CD4-positive, alpha-beta memory T cell (primary cell): ENCODE data around the gene COL23A1. TPM values are rescaled to one million over a fixed set of nuclear protein-coding genes. Genes with fewer than 3 reads are reported as not detected.
A peak's percentile ranks its signal among the peaks of the same experiment; 100 is the strongest.

Source experiments
- CTCF ChIA-PET: fragments of 350-600 bp; sonication (Branson Sonifier 250); formaldehyde crosslinking; loops from one replicate; lab custom pipeline; 2021; ENCODE audit warnings: inconsistent platforms; ENCODE audit not compliant: partially characterized antibody; lab: Charles Lee
- POLR2A ChIA-PET: fragments of 350-600 bp; sonication (Branson Sonifier 250); formaldehyde crosslinking; loops from one replicate; lab custom pipeline; 2021; ENCODE audit not compliant: partially characterized antibody; lab: Charles Lee
- DNase-seq, 5 donors: peaks; one replicate each; pipeline versions ENCODE4 v3.0.0 to v3.0.0-alpha.2; 2020 to 2022; ENCODE audit warnings: mixed read lengths in 1 of 5
- H3K27ac ChIP-seq: one replicate; pipeline ENCODE4 v1.7.0; 2013; ENCODE audit warnings: low read depth, low read length
- H3K27me3 ChIP-seq: 2 replicates; pipeline ENCODE4 v1.7.0; 2013; ENCODE audit warnings: mild to moderate bottlenecking, low read length, moderate library complexity; ENCODE audit not compliant: insufficient read depth
- H3K36me3 ChIP-seq: 2 replicates; pipeline ENCODE4 v1.7.0; 2013; ENCODE audit warnings: mild to moderate bottlenecking, low read length, moderate library complexity; ENCODE audit not compliant: insufficient read depth
- H3K4me1 ChIP-seq: 2 replicates; pipeline ENCODE4 v1.7.0; 2013; ENCODE audit warnings: mild to moderate bottlenecking, low read length, moderate library complexity; ENCODE audit not compliant: insufficient read depth
- H3K4me3 ChIP-seq, 2 donors: one replicate each; pipeline ENCODE4 v1.7.0; 2013; ENCODE audit warnings: low read length in 2 of 2, mild to moderate bottlenecking in 1 of 2
- H3K9me3 ChIP-seq, 2 donors: one replicate each; pipeline ENCODE4 v1.7.0; 2013; ENCODE audit warnings: low read length in 2 of 2, control low read depth in 1 of 2; ENCODE audit not compliant: control insufficient read depth in 1 of 2
- H3K27ac Mint-ChIP-seq, 7 donors: one replicate each; pipeline ENCODE4 v1.8.0; 2020 to 2021; ENCODE audit warnings: mixed read lengths in 7 of 7, mild to moderate bottlenecking in 6 of 7, inconsistent platforms in 3 of 7, moderate library complexity in 3 of 7
- H3K27me3 Mint-ChIP-seq, 2 donors: one replicate each; pipeline ENCODE4 v1.8.0; 2020 to 2021; ENCODE audit warnings: mixed read lengths in 2 of 2
- H3K36me3 Mint-ChIP-seq, 2 donors: one replicate each; pipeline ENCODE4 v1.8.0; 2020 to 2021; ENCODE audit warnings: mixed read lengths in 2 of 2, inconsistent platforms in 1 of 2, mild to moderate bottlenecking in 1 of 2
- H3K4me1 Mint-ChIP-seq, 4 donors: one replicate each; pipeline ENCODE4 v1.8.0; 2020 to 2021; ENCODE audit warnings: mixed read lengths in 4 of 4, mild to moderate bottlenecking in 1 of 4
- H3K4me3 Mint-ChIP-seq, 8 donors: one replicate each; pipeline ENCODE4 v1.8.0; 2020 to 2021; ENCODE audit warnings: mixed read lengths in 8 of 8, mild to moderate bottlenecking in 7 of 8, moderate library complexity in 6 of 8, inconsistent platforms in 3 of 8
- H3K9me3 Mint-ChIP-seq, 8 donors: one replicate each; pipeline ENCODE4 v1.8.0; 2020 to 2021; ENCODE audit warnings: mixed read lengths in 8 of 8, mild to moderate bottlenecking in 5 of 8, inconsistent platforms in 3 of 8, moderate library complexity in 1 of 8
- intact Hi-C: fragments of 100-400 bp; cut with micrococcal nuclease; formaldehyde crosslinking; loops from one replicate; pipeline ENCODE4 v1.15.1; 2023
- polyA plus RNA-seq, 2 donors: library from polyadenylated mRNA; unstranded; fragments of 300-500 nt; fragmentation: Illumina TruSeq; gene quantifications; one replicate each; pipeline ENCODE4 v1.2.3, GENCODE V29; 2021
- total RNA-seq, 2 experiments: library from RNA; stranded (reverse); gene quantifications; one replicate each; pipeline ENCODE4 v1.2.3, GENCODE V29; 2021

COL23A1 gene
- total and polyA plus RNA-seq, 4 experiments from 2014 or later = 0.17 to 0.25 TPM; not detected in 2

- CTCF ChIA-PET = no interaction called here
- H3K27ac ChIP-seq = no peak overlapping the region
- H3K27me3 ChIP-seq = no peaks in the 10 kb centered on the region
Observed at GRCh38 chr5:178308541-178309092, 281.6 kb downstream of the COL23A1 start.

GRCh38 chr5:178307267-178308045, 282.7 kb downstream of the COL23A1 start:
- H3K36me3 ChIP-seq = no peaks in the 10 kb centered on the region
- ChIA-PET POLR2A (no interaction called here), CTCF (no interaction called here)
- no peak overlapping the region for H3K4me3 ChIP-seq
- intact Hi-C loops = no loop called here
- peaks cover 5 to 14% of the 10 kb centered on the region in 2 donors for H3K27me3 Mint-ChIP-seq
- DNase-seq = no peak
- no peaks in the 10 kb centered on the region for H3K9me3 Mint-ChIP-seq
- H3K36me3 Mint-ChIP-seq = no peaks in the 10 kb centered on the region
- no peaks in the 10 kb centered on the region for H3K9me3 ChIP-seq
- no peaks in the 10 kb centered on the region for H3K27me3 ChIP-seq
- H3K4me1 Mint-ChIP-seq = peaks cover 0 to 1% (median 0%) of the 10 kb centered on the region in 4 donors
- no peaks in the 10 kb centered on the region for H3K4me1 ChIP-seq
- H3K27ac ChIP-seq = no peak overlapping the region
- H3K4me3 Mint-ChIP-seq = no peak overlapping the region
- no peak overlapping the region for H3K27ac Mint-ChIP-seq

More at GRCh38 chr5:178308541-178309092, 281.6 kb downstream of the COL23A1 start:
- POLR2A ChIA-PET = no interaction called here
- Mint-ChIP-seq H3K27me3 (peaks cover 11 to 15% of the 10 kb centered on the region in 2 donors), H3K4me1 (peaks cover 0 to 1% (median 0%) of the 10 kb centered on the region in 4 donors), H3K36me3 (no peaks in the 10 kb centered on the region), H3K4me3 (no peak overlapping the region), H3K9me3 (no peaks in the 10 kb centered on the region), H3K27ac (no peak overlapping the region)
- no peaks in the 10 kb centered on the region for H3K36me3 ChIP-seq
- no peak for DNase-seq
- no peaks in the 10 kb centered on the region for H3K4me1 ChIP-seq
- H3K4me3 ChIP-seq = no peak overlapping the region
- intact Hi-C loops = no loop called here
- no peaks in the 10 kb centered on the region for H3K9me3 ChIP-seq

- Mint-ChIP-seq H3K36me3 (no peaks in the 10 kb centered on the region), H3K9me3 (peaks cover 0 to under 1% (median 0%) of the 10 kb centered on the region in 8 donors), H3K4me3 (no peak overlapping the region), H3K4me1 (peaks cover 0 to 1% (median 0%) of the 10 kb centered on the region in 4 donors), H3K27ac (no peak overlapping the region), H3K27me3 (peaks cover 5 to 14% of the 10 kb centered on the region in 2 donors)
- Histone ChIP-seq H3K36me3 (no peaks in the 10 kb centered on the region), H3K9me3 (no peaks in the 10 kb centered on the region), H3K27me3 (no peaks in the 10 kb centered on the region), H3K4me3 (no peak overlapping the region), H3K27ac (no peak overlapping the region), H3K4me1 (no peaks in the 10 kb centered on the region)
- no peak for DNase-seq
- ChIA-PET CTCF (no interaction called here), POLR2A (no interaction called here)
- intact Hi-C loops = no loop called here
Observed at GRCh38 chr5:178306430-178307225, 283.6 kb downstream of the COL23A1 start.

DNA sequence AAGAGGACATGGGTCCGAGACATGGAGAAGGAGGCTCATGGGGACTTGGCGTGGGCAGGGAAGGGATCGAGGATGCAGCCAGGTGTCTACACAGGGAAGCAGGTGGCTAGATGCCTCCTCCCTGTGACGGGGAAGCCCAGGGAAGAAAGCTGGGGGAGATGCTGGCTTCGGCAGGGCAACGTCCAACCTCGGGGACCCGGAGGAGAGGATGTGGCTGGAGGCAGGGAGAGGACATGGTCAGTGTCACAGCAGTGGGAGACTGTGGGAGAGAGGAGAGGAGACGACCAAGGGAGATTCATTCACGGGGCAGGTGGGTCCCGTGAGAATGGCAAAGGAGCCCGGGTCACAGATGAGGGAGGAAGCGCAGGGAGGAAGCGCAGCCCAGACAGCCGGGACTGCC, 284.4 kb downstream of the COL23A1 start:
- H3K27ac Mint-ChIP-seq = peak overlapping the region in 1 of 7 donors; percentile 25
- DNase-seq = no peak
- H3K4me3 Mint-ChIP-seq = no peak overlapping the region
- CTCF ChIA-PET = no interaction called here
- no peak overlapping the region for H3K4me3 ChIP-seq
- no peaks in the 10 kb centered on the region for H3K4me1 ChIP-seq
- POLR2A ChIA-PET = interaction anchor here (1.5 kb wide), 1 partner anchor 22 kb away, joined by 3 read pairs; no protein-coding TSS in a partner anchor
- H3K4me1 Mint-ChIP-seq = peaks cover 0 to 1% (median 0%) of the 10 kb centered on the region in 4 donors
- peaks cover 7 to 14% of the 10 kb centered on the region in 2 donors for H3K27me3 Mint-ChIP-seq
- H3K36me3 Mint-ChIP-seq = peaks cover 0 to 3% of the 10 kb centered on the region in 2 donors
- intact Hi-C loops = no loop called here
- no peak overlapping the region for H3K27ac ChIP-seq
- H3K36me3 ChIP-seq = no peaks in the 10 kb centered on the region
- H3K27me3 ChIP-seq = no peaks in the 10 kb centered on the region
- peaks cover 0 to 7% (median 0%) of the 10 kb centered on the region in 8 donors for H3K9me3 Mint-ChIP-seq
- H3K9me3 ChIP-seq = no peaks in the 10 kb centered on the region

DNA sequence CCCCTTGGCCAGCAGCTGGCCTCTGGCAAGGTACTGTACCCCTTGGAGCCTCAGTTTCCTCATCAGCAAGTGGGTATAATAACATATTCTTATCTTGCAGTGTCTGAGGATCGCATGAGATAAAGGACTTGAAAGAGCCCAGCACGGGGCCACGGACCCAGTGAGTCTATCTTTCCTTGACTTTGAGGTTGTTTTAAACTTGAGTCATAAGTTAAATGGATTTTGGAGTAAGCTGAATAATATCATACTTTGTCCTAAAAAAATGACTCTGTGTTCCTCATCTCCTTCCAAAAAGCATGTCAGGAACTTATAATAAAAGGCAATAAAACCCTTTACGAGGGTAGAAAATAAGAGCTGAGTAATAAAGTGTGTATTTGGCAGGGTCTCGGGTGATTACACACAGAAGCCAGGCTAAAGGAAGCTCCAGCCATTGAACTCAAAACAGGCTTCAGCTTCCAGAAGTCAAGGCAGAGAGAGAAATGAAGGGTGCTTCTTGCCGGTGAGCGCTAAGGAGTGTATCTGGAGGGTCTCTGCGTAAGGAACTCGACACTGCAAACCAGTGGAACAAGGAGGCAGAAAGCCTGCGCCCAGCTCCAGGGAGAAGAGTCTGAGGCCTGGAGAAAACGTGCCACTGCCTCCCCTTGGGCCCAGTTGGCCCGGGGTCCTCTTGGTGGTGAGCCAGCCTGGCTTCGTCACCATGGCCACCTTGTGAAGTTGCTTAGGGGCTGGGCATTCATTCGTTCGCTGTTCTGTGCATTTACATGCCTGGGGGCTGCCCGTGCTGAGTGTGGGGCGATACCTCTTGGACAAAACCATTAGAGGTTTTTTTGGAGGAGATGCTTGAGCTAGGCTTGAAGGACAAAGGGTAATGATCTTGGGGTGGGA, 285.2 kb downstream of the COL23A1 start:
- Mint-ChIP-seq H3K4me3 (no peak overlapping the region), H3K4me1 (peaks cover 0 to 1% (median 0%) of the 10 kb centered on the region in 4 donors), H3K36me3 (peaks cover 0 to 4% of the 10 kb centered on the region in 2 donors), H3K27me3 (peaks cover 8 to 14% of the 10 kb centered on the region in 2 donors), H3K9me3 (peaks cover 0 to 7% (median 0%) of the 10 kb centered on the region in 8 donors), H3K27ac (no peak overlapping the region)
- ChIA-PET CTCF (no interaction called here), POLR2A (interaction anchor here (1.5 kb wide), 1 partner anchor 21 kb away, joined by 3 read pairs; no protein-coding TSS in a partner anchor)
- no peaks in the 10 kb centered on the region for H3K9me3 ChIP-seq
- H3K4me1 ChIP-seq = no peaks in the 10 kb centered on the region
- no peaks in the 10 kb centered on the region for H3K27me3 ChIP-seq
- no peaks in the 10 kb centered on the region for H3K36me3 ChIP-seq
- H3K4me3 ChIP-seq = no peak overlapping the region
- intact Hi-C loops = no loop called here
- no peak for DNase-seq
- no peak overlapping the region for H3K27ac ChIP-seq

DNA sequence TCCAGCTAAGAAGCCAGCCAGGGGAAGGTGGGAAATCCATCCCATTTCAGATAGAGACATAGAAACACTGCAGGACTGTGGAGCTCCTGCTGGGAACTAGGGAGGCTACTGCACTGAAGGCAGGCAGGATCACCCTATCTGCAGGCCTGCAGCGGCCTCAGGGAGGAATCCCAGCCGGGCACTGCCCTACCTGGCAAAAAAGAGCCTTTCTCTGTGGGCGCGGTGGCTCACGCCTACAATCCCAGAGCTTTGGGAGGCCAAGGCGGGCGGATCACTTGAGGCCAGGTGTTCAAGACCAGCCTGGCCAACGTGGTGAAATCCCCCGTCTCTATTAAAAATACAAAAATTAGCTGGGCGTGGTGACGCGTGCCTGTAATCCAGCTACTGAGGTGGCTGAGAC, 286.2 kb downstream of the COL23A1 start:
- H3K9me3 Mint-ChIP-seq = peaks cover 0 to 7% (median 0%) of the 10 kb centered on the region in 8 donors
- H3K27ac Mint-ChIP-seq = no peak overlapping the region
- CTCF ChIA-PET = interaction anchor here (0.7 kb wide), 1 partner anchor 46 kb away, joined by 3 read pairs; no protein-coding TSS in a partner anchor
- DNase-seq = no peak
- no peak overlapping the region for H3K4me3 Mint-ChIP-seq
- peaks cover 8 to 14% of the 10 kb centered on the region in 2 donors for H3K27me3 Mint-ChIP-seq
- peaks cover 0 to 1% (median 0%) of the 10 kb centered on the region in 4 donors for H3K4me1 Mint-ChIP-seq
- no peaks in the 10 kb centered on the region for H3K27me3 ChIP-seq
- intact Hi-C loops = no loop called here
- H3K36me3 ChIP-seq = no peaks in the 10 kb centered on the region
- H3K9me3 ChIP-seq = no peaks in the 10 kb centered on the region
- H3K27ac ChIP-seq = no peak overlapping the region
- H3K36me3 Mint-ChIP-seq = peaks cover 0 to 4% of the 10 kb centered on the region in 2 donors
- no peaks in the 10 kb centered on the region for H3K4me1 ChIP-seq
- no peak overlapping the region for H3K4me3 ChIP-seq
- POLR2A ChIA-PET = no interaction called here
